Measurements from ENCODE around the gene RNF222. TPM values are rescaled to one million over a fixed set of nuclear protein-coding genes. Genes with fewer than 3 reads are reported as not detected.

The RNF222 gene
- total and polyA plus RNA-seq, 2 of the 8 experiments (the other 6 are each of a cell fraction or from before 2014, with no cell fraction given), result not detected

DNA sequence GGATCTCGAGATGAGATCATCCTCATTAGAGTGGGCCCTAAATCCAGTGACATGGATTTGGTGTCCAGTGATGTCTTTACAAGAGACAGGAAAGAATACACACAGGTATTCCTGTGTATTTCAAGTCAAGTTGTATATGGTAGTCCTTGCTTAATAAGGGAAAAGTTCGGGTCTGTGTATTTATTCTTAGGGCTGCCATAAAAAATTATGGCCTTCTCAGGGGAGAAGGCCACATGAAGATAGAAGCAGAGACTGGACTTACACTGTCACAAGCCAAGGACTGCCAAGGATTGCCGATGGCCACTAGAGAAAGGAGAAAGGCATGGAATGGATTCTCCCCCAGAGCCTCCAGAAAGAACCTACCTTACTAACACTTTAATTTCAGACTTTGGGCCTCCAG lies 29.4 kb downstream of the RNF222 start:
- no peak overlapping the region for H2BK20ac ChIP-seq (ENCODE audit: low read length)
- H2BK12ac ChIP-seq (ENCODE audit: low read depth, low read length), result no peak overlapping the region
- DNase-seq (ENCODE audit: low read depth in 1 of 2, low spot score in 2 of 2) (no peak), FAIRE-seq (no peak)
- no peaks in the 10 kb centered on the region for H3K27me3 ChIP-seq (replicated peaks in 1 of 4; ENCODE audit: control insufficient read depth in 3 of 4, extremely low read depth in 1 of 4, insufficient read depth in 3 of 4, low read length in 3 of 4)
- no peaks in the 10 kb centered on the region for H4K20me1 ChIP-seq (replicated peaks in 1 of 2; ENCODE audit: control insufficient read depth in 1 of 2, insufficient read depth in 2 of 2, low read length in 2 of 2)
- H3K79me2 ChIP-seq (ENCODE audit: control insufficient read depth in 1 of 2, insufficient read depth in 2 of 2, low read length in 2 of 2), result no peaks in the 10 kb centered on the region
- H2BK5ac ChIP-seq (ENCODE audit: low read depth, low read length), result no peak overlapping the region
- POLR2A ChIA-PET (ENCODE audit: partially characterized antibody), result no interaction called here
- no peak overlapping the region for H3K18ac ChIP-seq (ENCODE audit: extremely low read depth, low read length)
- 95% methylated on average over 3 of the region's 3 CpGs; no CpG with 5 or more reads in 1 of the 2 experiments for WGBS, 2 experiments (ENCODE audit: extremely low coverage in 1 of 2, insufficient coverage in 1 of 2, insufficient read length in 1 of 2, insufficient replicate concordance in 2 of 2, low coverage in 1 of 2, low lambda C conversion rate in 2 of 2, missing lambda C conversion rate in 1 of 2)
- no peak overlapping the region for H4K8ac ChIP-seq (ENCODE audit: extremely low read depth, insufficient read depth, low read length)
- no peak overlapping the region for H4K5ac ChIP-seq (ENCODE audit: insufficient read length, low read depth, low read length)
- H3K9me3 ChIP-seq (ENCODE audit: insufficient read depth in 2 of 2, low read depth in 1 of 2, low read length in 1 of 2), result no peaks in the 10 kb centered on the region
- H3K4ac ChIP-seq (replicated peaks; ENCODE audit: insufficient read length, low read depth, low read length), result no peak overlapping the region
- H3K23ac ChIP-seq (ENCODE audit: insufficient read length), result no peak overlapping the region
- no peak overlapping the region for H3K14ac ChIP-seq (ENCODE audit: insufficient read length)
- TF ChIP-seq EZH2 (IDR thresholded peaks at IDR 0.05; ENCODE audit: low read depth, low read length, severe bottlenecking), result no peak
- no peak for TF ChIP-seq RNF2 (IDR thresholded peaks at IDR 0.05; ENCODE audit: borderline replicate concordance, low read depth, low read length, missing control alignments, poor library complexity, severe bottlenecking)
- TF ChIP-seq, protein P1, sequence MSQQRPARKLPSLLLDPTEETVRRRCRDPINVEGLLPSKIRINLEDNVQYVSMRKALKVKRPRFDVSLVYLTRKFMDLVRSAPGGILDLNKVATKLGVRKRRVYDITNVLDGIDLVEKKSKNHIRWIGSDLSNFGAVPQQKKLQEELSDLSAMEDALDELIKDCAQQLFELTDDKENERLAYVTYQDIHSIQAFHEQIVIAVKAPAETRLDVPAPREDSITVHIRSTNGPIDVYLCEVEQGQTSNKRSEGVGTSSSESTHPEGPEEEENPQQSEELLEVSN (IDR thresholded peaks at IDR 0.05), result no peak
- TF ChIP-seq ZNF274 (IDR thresholded peaks at IDR 0.05; ENCODE audit: borderline replicate concordance, extremely low read depth, low read length), result no peak
- no peak for TF ChIP-seq TAF7 (optimal IDR thresholded peaks at IDR 0.05; ENCODE audit: borderline replicate concordance, low read depth, low read length)
- no peak for TF ChIP-seq POU5F1 (IDR thresholded peaks at IDR 0.05; ENCODE audit: low read depth, low read length)
- no peak for TF ChIP-seq TAF1 (IDR thresholded peaks at IDR 0.05; ENCODE audit: low read depth, low read length)
- TF ChIP-seq SIN3A (conservative IDR thresholded peaks at IDR 0.05 in 1 of 2, IDR thresholded peaks at IDR 0.05 in 1 of 2; ENCODE audit: low read depth in 1 of 2, low read length in 2 of 2), result no peak
- TF ChIP-seq ASH2L (IDR thresholded peaks at IDR 0.05; ENCODE audit: low read length), result no peak
- TF ChIP-seq YY1 (IDR thresholded peaks at IDR 0.05; ENCODE audit: low read depth, low read length), result no peak
- no peak for TF ChIP-seq JUN (IDR thresholded peaks at IDR 0.05; ENCODE audit: low read depth, low read length)
- no peak for TF ChIP-seq EGR1 (IDR thresholded peaks at IDR 0.05; ENCODE audit: borderline replicate concordance, low read depth, low read length)
- no peak for TF ChIP-seq CTBP2 (IDR thresholded peaks at IDR 0.05; ENCODE audit: borderline replicate concordance, insufficient read depth, insufficient read length, low read length)
- no peak for TF ChIP-seq MAFK (IDR thresholded peaks at IDR 0.05; ENCODE audit: low read depth, low read length)
- no peak overlapping the region for H2AK5ac ChIP-seq (ENCODE audit: low read depth, low read length)
- CTCF ChIA-PET (ENCODE audit: partially characterized antibody), result interaction anchor here (2.9 kb wide), 1 partner anchor 15 kb away, joined by 7 read pairs; no protein-coding TSS in a partner anchor
- H2BK120ac ChIP-seq (replicated peaks; ENCODE audit: low read depth, low read length), result no peak overlapping the region
- no peak overlapping the region for H3K27ac ChIP-seq (ENCODE audit: low read depth, low read length)
- H3K4me3 ChIP-seq (ENCODE audit: extremely low read depth in 1 of 4, insufficient read depth in 2 of 4, low read depth in 3 of 4, low read length in 4 of 4), result no peak overlapping the region
- no peaks in the 10 kb centered on the region for H3K79me1 ChIP-seq (ENCODE audit: low read depth, low read length)
- H3K9ac ChIP-seq (replicated peaks in 1 of 4; ENCODE audit: extremely low read depth in 1 of 4, low read depth in 3 of 4, low read length in 3 of 4), result no peak overlapping the region
- H3K23me2 ChIP-seq (ENCODE audit: low read depth, low read length), result no peaks in the 10 kb centered on the region
- no peak overlapping the region for H2BK15ac ChIP-seq (ENCODE audit: low read length)
- H3K56ac ChIP-seq (replicated peaks; ENCODE audit: insufficient read length, low read depth, low read length), result no peak overlapping the region
- peaks cover 10 to 27% (median 16%) of the 10 kb centered on the region in 4 experiments for H3K36me3 ChIP-seq (ENCODE audit: control insufficient read depth in 2 of 4, insufficient read depth in 4 of 4, low read length in 3 of 4)
- no peaks in the 10 kb centered on the region for H3K4me1 ChIP-seq (replicated peaks in 1 of 4; ENCODE audit: control insufficient read depth in 3 of 4, insufficient read depth in 4 of 4, low read length in 3 of 4)
- no peak overlapping the region for H4K91ac ChIP-seq (replicated peaks; ENCODE audit: insufficient read length, low read length)
- H3K4me2 ChIP-seq (ENCODE audit: insufficient read depth in 1 of 2, low read depth in 2 of 2, low read length in 2 of 2), result no peak overlapping the region
- no peak overlapping the region for H2AFZ ChIP-seq (ENCODE audit: low read length)

Measured in H1 (cell line).